GM19463 (cell line): ENCODE measurements around the gene ATL3.
"Not testable (repeated sequence)": the region's sequence is repeated elsewhere in the genome, so short reads cannot be mapped to it uniquely, and the experiment has no call there.

Source experiments
- ATAC-seq: cut with Tn5 transposase; IDR thresholded peaks from one replicate; pipeline ENCODE4 v1.9.1; 2021; ENCODE audit warnings: mild to moderate bottlenecking, moderate library complexity; ENCODE audit not compliant: unreplicated experiment

The ATL3 gene

GRCh38 chr11:63681321-63682065 is 10.3 kb upstream of the ATL3 start, which contains the start of gene RTN3:
Gene RTN3 (plus strand): TSS chr11:63681500. CDS start chr11:63681637, 137 bp downstream.
- ATAC-seq, result peak; percentile 85

GRCh38 chr11:63680834-63681320 is 9.7 kb upstream of the ATL3 start:
- no peak for ATAC-seq

- no peak for ATAC-seq
Measured at GRCh38 chr11:63673579-63673978, 2.4 kb upstream of the ATL3 start.

GRCh38 chr11:63672936-63673539 is 1.9 kb upstream of the ATL3 start:
- no peak for ATAC-seq

- ATAC-seq, result no peak
Measured at GRCh38 chr11:63672156-63672463, 934 bp upstream of the ATL3 start.

- ATAC-seq, result peak; percentile 40
Measured at GRCh38 chr11:63670433-63671321, 499 bp downstream of the ATL3 start.

GRCh38 chr11:63670096-63670432 is 1.1 kb downstream of the ATL3 start:
- ATAC-seq, result no peak

- ATAC-seq, result no peak
Measured at GRCh38 chr11:63667995-63668795, 3.0 kb downstream of the ATL3 start.

GRCh38 chr11:63666874-63667273 is 4.3 kb downstream of the ATL3 start:
- ATAC-seq, result no peak

GRCh38 chr11:63663809-63664208 is 7.4 kb downstream of the ATL3 start:
- ATAC-seq, result no peak

- ATAC-seq, result no peak
Measured at GRCh38 chr11:63660972-63661371, 10.2 kb downstream of the ATL3 start.

- ATAC-seq, result no peak
Measured at GRCh38 chr11:63652671-63653070, 18.5 kb downstream of the ATL3 start.

- ATAC-seq, result no peak
Measured at GRCh38 chr11:63643205-63643604, 28.0 kb downstream of the ATL3 start.

- no peak for ATAC-seq
Measured at GRCh38 chr11:63641727-63642126, 29.4 kb downstream of the ATL3 start.

GRCh38 chr11:63639199-63639832 is 31.9 kb downstream of the ATL3 start:
- no peak for ATAC-seq

GRCh38 chr11:63638436-63638835 is 32.7 kb downstream of the ATL3 start:
- ATAC-seq, result not testable (repeated sequence)

- no peak for ATAC-seq
Measured at GRCh38 chr11:63635762-63636465, 35.3 kb downstream of the ATL3 start.

- no peak for ATAC-seq
Measured at GRCh38 chr11:63629426-63629825, 41.8 kb downstream of the ATL3 start.

- ATAC-seq, result no peak
Measured at GRCh38 chr11:63623513-63624140, 47.5 kb downstream of the ATL3 start.
